HG03135 (cell line): ENCODE results near the gene NARF.
"Not testable (repeated sequence)": the region's sequence is repeated elsewhere in the genome, so short reads cannot be mapped to it uniquely, and the experiment has no call there.

Experiments used
- ATAC-seq: cut with Tn5 transposase; IDR thresholded peaks from one replicate; pipeline ENCODE4 v1.9.1; 2021; ENCODE audit warnings: mild to moderate bottlenecking, moderate library complexity; ENCODE audit not compliant: unreplicated experiment

NARF gene

GRCh38 chr17:82445542-82445941, 13.0 kb upstream of the NARF start:
- no peak for ATAC-seq

DNA sequence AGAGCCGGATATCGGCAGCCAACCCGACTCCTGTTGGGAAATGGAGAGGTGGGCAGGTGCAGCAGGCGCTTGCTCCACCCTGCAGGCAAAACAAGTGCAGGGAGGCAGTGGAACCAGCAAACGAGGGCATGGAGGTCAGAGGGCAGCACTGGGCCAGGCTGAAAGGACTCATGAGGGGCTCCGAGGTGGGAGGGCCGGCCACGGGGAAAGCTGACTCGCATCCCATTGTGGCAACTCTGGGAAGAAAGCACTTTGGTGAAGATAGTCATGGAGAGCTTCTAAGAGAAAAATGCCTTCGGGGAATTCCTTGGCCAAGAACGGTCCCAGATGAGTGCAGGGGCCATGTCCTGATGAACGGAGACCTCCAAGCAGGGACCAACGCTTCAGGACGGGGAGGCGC, 12.4 kb upstream of the NARF start:
- no peak for ATAC-seq

DNA sequence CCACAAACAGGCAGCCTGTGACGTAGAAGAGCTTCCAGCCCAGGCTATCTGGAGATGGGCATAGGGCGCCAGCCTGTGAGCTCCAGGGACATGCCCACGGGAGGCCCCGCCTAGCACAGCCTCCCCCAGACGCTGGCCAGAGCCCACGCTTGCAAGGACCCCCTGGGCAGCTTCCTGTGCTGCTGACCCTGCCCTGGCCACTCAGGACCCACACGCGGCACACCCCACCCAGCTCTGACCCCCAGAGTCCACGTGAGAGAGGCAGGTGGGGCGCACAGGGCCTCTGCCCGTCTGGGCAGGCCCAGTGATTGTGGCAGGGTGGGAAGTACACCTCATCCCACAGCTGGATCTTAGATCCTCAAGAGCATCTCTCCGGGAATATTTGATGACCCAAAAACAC, 11.9 kb upstream of the NARF start:
- ATAC-seq: no peak

DNA sequence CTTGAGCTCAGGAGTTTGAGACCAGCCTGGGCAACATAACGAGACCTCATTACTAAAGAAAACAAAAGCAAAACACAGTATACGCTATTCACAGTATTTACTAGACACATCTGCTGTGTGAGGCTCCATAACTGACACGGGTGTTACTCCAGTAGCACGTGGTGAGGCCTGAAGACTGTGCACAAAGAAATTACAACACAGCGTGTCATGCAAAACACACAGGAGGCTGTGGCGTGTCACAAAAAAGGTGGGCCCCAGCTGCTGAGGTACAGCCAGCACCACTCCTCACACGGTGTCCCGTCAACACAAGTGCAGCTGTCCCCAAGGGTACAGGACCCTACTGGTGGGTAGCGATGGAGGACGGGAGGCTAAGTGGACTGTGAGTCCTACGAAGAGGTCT, 10.7 kb upstream of the NARF start:
- no peak for ATAC-seq

DNA sequence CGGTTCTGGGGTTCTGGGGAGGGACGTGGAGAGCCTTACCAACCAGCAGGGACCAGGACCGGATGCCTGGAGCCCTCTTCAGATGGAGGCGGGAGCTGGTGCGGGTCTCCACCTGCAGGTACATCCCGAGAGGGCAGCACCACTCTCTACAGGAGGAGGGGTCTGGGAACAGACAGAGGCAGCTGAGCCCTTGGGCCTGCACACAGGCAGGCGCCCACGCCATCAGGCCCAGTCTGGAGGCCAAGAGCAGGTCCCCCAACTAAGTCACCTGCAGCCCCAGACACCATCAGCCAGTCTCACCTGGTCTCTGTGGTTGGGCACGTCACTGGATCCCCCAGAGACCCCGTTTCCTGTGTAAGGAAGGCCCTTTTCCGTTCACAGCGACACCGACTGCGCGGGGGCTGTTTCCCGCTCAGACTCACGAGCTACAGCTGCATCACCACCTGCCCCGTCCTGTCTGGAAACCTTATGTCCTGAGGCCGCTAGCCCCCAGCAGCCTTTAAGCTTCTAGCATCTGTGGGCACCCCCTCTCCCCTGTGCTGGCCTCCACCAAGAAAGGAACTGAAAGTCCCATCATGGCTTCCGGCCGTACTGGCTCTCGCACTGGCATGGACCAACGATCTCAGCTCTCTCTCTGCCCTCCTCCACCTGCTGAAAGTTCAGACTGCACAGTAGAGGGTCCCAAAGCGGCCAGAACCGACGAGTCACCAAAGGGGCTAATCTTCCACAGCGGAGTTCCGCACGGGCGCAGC, 9.2 kb upstream of the NARF start:
- ATAC-seq: peak; percentile 58

GRCh38 chr17:82449883-82450356, 8.6 kb upstream of the NARF start:
- ATAC-seq: no peak

- peak; percentile 52 for ATAC-seq
These were observed 8.0 kb upstream of the NARF start, which contains the start of gene CYBC1 for GRCh38 chr17:82450357-82451106. CYBC1 (minus strand) TSS chr17:82450752; CDS start chr17:82449254, 1,498 bp downstream.

GRCh38 chr17:82452162-82452561, 6.4 kb upstream of the NARF start:
- no peak for ATAC-seq

- not testable (repeated sequence) for ATAC-seq
These were observed 5.4 kb upstream of the NARF start for GRCh38 chr17:82453151-82453550.

- not testable (repeated sequence) for ATAC-seq
These were observed 4.8 kb upstream of the NARF start for GRCh38 chr17:82453706-82454105.

GRCh38 chr17:82457073-82457928, 1.2 kb upstream of the NARF start:
- ATAC-seq: no peak

GRCh38 chr17:82457929-82458178, 687 bp upstream of the NARF start:
- ATAC-seq: no peak

DNA sequence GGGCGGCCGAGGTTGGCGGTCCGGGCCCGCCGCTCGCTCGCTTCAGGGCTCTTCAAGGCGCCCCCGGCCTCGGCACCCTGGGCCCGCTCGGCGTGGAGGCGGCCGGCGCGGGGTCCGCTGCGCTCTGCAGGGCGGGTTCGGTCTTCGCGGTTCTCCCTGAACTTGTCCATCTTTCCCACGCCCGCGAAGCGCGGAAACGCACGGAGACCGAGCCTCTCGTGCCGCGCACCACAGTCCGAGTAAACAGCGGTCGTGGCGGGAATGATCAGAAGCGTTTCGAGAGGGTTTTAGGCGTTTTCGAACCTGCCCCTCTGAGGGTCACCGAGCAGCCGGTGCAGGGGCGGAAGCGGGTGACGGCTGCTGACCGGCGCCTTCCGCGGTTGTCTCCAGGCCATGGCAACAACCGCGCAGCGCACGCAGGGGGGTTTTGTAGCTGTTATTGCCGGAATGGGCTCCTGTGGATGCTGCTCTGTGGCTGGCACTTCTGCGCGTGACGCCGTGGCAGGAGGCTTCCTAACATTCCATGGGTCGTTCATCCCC, 414 bp downstream of the NARF start:
- peak; percentile 6 for ATAC-seq

GRCh38 chr17:82459936-82460335, 1.4 kb downstream of the NARF start:
- ATAC-seq: not testable (repeated sequence)

GRCh38 chr17:82461827-82462524, 3.4 kb downstream of the NARF start:
- ATAC-seq: no peak

- ATAC-seq: no peak
These were observed 4.8 kb downstream of the NARF start for GRCh38 chr17:82463391-82463790.

DNA sequence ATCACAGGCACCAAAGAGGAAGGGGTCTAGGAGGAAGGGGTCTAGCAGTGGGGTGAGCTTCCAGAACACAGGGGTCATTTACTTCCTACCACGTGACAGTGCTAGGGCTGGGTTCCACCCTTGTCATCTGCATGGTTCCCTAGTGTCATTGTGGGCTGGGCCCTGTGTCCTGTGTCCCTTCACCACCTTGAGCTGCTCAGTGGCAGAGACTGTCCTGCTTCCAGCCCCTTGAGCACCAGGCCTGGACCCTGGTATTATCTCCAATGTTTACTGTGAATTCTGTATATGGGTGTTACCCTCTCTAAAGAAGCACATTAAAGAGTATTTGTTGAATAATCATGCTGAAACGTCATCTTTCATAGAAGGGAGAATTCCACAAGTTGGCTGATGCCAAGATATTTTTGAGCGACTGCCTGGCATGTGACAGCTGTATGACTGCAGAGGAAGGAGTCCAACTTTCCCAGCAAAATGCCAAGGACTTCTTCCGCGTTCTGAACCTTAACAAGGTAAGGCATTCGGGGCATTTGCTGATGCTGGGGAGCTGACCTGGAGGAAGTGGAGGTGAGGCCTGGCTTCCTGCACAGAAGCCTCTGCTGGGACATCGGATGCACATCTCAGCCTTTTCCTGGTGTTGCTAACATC, 5.5 kb downstream of the NARF start:
- ATAC-seq: no peak

DNA sequence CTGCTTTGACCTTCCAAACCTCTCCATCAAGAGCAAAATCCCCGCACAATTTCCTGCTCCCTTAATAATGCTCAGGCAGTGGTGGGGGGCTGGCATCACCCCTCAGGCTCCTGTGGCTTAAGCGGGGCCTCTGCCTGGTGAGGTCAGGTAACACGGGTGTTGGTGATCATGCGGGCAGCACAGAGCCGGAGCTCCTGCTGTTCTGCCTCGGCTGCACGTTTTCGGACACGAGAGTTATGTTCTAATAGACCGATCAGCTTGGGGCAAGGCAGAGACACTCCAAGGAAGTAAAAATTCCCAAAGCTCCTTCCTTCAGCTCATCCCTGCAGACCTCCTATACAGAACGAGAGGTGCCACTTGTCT, 6.0 kb downstream of the NARF start:
- no peak for ATAC-seq

GRCh38 chr17:82465023-82465603, 6.6 kb downstream of the NARF start:
- ATAC-seq: no peak

GRCh38 chr17:82468692-82469091, 10.2 kb downstream of the NARF start:
- ATAC-seq: no peak
